Neutrophil (primary cell): ENCODE results near the gene HARS1.
"Not testable (repeated sequence)": the region's sequence is repeated elsewhere in the genome, so short reads cannot be mapped to it uniquely, and the experiment has no call there.

Experiments
- H3K27ac ChIP-seq: fragments of 200-600 bp; sonication (generic); 2 replicates; pipeline ENCODE4 v1.5.1; 2016; ENCODE audit warnings: mild to moderate bottlenecking, moderate library complexity
- H3K27me3 ChIP-seq: fragments of 200-600 bp; sonication (generic); 2 replicates; pipeline ENCODE4 v1.6.0; 2016; ENCODE audit warnings: mild to moderate bottlenecking
- H3K36me3 ChIP-seq: fragments of 200-600 bp; sonication (generic); 2 replicates; pipeline ENCODE4 v1.5.1; 2017
- H3K4me1 ChIP-seq, 2 experiments: fragments of 200-600 bp in 1 of 2; sonication (generic) in 1 of 2; 1 replicate in 1 of 2; 2 replicates in 1 of 2; pipeline versions ENCODE4 v1.5.1 to v1.6.1; 2013 to 2016; ENCODE audit warnings: low read depth in 1 of 2, low read length in 1 of 2, mild to moderate bottlenecking in 1 of 2, moderate library complexity in 1 of 2; ENCODE audit not compliant: control insufficient read depth in 1 of 2, insufficient read depth in 1 of 2
- H3K4me3 ChIP-seq, 2 experiments: fragments of 200-600 bp in 1 of 2; sonication (generic) in 1 of 2; 1 replicate in 1 of 2; 2 replicates in 1 of 2; pipeline ENCODE4 v1.5.1; 2013 to 2016; ENCODE audit warnings: low read depth in 1 of 2, low read length in 1 of 2, mild to moderate bottlenecking in 1 of 2, moderate library complexity in 1 of 2
- H3K9me3 ChIP-seq: fragments of 200-600 bp; sonication (generic); 2 replicates; pipeline ENCODE4 v1.5.1; 2016
- TF ChIP-seq, protein P1 (sequence below): fragments of 200-600 bp; sonication (generic); IDR thresholded peaks from 2 replicates; pipeline ENCODE4 v1.5.1; 2016; ENCODE audit warnings: antibody characterized with exemption

Gene HARS1

DNA sequence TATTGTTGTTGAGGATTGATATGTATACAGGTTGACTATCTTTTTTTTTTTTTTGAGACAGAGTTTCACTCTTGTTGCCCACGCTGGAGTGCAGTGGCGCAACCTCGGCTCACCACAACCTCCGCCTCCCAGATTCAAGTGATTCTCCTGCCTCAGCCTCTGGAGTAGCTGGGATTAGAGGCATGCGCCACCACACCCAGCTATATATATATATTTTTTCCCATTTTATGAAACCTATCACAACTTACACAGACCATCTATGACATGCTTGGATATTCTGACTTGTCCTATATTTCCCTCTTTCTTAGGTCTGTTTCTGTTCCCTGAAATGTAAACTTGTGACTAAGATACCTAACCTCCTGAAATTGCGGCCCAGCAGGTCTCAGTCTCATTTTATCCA lies 63.2 kb downstream of the HARS1 start:
- Histone ChIP-seq H3K27me3 (no peaks in the 10 kb centered on the region), H3K9me3 (no peaks in the 10 kb centered on the region), H3K36me3 (no peaks in the 10 kb centered on the region), H3K27ac (no peak overlapping the region), H3K4me3 (no peak overlapping the region), H3K4me1 (peaks cover 49 to 55% of the 10 kb centered on the region in 2 experiments)
- TF ChIP-seq, protein P1, sequence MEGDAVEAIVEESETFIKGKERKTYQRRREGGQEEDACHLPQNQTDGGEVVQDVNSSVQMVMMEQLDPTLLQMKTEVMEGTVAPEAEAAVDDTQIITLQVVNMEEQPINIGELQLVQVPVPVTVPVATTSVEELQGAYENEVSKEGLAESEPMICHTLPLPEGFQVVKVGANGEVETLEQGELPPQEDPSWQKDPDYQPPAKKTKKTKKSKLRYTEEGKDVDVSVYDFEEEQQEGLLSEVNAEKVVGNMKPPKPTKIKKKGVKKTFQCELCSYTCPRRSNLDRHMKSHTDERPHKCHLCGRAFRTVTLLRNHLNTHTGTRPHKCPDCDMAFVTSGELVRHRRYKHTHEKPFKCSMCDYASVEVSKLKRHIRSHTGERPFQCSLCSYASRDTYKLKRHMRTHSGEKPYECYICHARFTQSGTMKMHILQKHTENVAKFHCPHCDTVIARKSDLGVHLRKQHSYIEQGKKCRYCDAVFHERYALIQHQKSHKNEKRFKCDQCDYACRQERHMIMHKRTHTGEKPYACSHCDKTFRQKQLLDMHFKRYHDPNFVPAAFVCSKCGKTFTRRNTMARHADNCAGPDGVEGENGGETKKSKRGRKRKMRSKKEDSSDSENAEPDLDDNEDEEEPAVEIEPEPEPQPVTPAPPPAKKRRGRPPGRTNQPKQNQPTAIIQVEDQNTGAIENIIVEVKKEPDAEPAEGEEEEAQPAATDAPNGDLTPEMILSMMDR: no peak

DNA sequence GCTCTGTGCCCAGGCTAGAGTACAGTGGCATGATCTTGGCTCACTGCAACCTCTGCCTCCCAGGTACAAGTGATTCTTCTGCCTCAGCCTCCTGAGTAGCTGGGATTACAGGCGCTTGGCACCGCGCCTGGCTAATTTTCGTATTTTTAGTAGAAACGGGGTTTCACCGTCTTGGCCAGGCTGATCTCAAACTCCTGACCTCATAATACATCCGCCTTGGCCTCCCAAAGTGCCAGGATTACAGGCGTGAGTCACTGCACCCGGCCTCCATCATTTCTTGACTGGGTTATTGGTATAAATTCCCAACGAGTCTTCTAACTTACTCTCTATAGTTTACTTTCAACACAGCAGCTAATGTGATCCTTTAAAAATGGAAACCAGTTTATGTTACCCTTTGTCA lies 66.3 kb downstream of the HARS1 start:
- not testable (repeated sequence) for H3K9me3 ChIP-seq, H3K4me3 ChIP-seq, H3K27me3 ChIP-seq, H3K36me3 ChIP-seq
- peaks cover 23 to 32% of the 10 kb centered on the region in 2 experiments for H3K4me1 ChIP-seq
- peak overlapping the region; percentile 27 for H3K27ac ChIP-seq
